ENCODE measurements around the gene PAPPA.

The PAPPA gene

GRCh38 chr9:116233160-116233530 lies 79.6 kb downstream of the PAPPA start:
- no peak for DNase-seq

GRCh38 chr9:116234081-116234480 lies 80.5 kb downstream of the PAPPA start:
- DNase-seq = no peak

DNA sequence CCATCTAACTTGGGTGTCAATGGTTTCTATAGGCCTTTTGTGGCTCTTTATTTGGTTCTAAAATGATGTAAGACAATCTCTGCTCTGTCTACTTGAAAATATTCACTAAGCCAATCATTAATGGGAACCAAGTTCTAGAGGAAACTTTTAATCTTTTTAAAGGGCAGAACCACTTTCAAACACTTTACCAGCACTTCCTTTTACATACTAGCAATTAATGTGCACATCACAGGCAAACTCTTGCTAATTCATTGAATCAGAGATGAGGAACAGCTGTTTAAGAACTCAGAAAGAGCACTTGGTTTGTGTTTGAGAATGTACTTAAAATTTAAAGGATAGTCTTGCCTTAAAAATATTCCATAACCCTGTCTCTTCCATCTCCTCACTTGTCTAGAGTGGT lies 83.4 kb downstream of the PAPPA start:
- DNase-seq = no peak

- DNase-seq = no peak
Observed at GRCh38 chr9:116237456-116237855, 83.9 kb downstream of the PAPPA start.

DNA sequence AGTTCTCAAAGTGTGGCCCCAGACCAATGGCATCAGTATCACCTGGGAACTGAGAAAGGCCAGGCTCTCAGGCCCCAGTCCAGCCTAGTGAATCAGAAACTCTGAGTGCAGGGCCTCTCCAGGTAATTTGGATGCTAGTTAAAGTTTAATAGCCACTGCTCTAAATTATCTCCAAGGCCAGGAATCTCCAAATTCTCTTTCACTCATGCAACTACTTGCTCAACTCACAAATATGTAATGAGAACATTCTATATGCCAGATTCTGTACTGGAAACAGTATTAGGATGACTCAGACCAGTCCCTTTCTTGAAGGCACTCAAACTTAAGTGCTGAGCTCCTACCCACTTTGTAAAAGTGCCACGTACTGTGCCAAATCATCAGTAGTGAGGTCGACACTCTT lies 84.6 kb downstream of the PAPPA start:
- no peak for DNase-seq

- DNase-seq = no peak
Observed at GRCh38 chr9:116238776-116239340, 85.3 kb downstream of the PAPPA start.

DNA sequence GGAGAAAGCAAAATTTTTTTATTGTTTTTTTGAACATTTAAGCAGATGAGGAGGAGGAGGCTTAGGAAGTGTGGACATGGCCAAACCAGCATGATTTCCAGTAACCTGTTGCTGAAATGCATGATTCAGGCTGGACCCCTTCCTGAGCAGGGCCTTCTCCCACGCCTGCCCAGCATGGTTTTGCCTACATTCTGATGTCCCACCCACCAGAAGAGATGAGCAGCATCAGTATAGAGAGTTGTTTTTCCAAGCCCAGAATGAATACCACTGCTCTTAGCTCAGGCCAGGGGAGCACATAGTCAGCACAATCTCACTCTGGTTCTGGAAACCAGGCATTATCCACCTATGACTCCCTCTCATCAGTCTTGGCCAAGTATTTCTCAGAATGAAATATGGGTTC lies 90.1 kb downstream of the PAPPA start:
- DNase-seq = no peak

DNA sequence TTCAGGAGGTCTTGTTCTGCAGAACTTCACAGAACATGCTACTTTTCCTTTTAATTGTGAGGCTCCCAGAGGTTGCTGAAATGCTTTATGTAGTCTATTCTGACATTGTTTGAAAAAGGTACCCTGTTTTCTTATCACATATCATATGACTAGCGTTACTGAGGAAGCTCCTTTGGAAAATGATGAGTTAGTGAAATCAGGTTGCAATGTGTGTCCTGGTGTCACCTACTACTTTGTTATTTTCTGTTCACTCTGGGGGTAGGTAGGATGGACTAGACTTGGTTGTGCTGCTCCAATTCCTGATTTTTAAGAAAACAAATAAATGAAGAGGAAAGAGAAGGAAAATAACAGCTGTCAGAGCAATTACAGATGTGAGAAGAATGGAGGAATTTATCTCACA lies 93.7 kb downstream of the PAPPA start:
- DNase-seq = no peak

DNA sequence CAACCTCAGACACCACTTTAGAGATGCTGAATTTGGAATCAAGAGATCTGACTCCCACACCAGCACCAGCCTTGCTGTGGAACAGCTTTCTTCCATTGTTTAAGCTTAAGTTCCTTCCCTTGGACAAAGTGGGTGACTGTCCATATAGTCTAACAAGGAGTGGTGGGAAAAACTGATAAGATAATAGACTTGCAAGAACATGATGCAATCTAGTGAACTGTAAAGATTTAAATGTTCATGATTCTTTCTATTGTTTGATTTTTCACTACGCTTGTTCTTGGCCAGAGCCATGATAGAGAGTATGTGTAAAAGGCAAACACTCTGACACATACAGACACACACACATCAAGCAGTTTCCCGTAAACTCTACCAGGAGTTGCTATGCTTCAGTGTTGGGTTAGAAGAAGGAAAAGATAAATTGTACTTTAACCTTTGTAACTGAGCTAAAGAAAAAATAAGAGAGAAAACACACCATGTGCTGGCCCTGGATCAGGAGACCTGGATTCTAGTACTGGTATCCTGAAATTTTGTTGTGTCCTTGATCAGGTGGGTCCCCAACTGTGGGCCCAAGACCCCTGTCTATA lies 94.3 kb downstream of the PAPPA start:
- DNase-seq = no peak

- DNase-seq = no peak
Observed at GRCh38 chr9:116250891-116251290, 97.3 kb downstream of the PAPPA start.

GRCh38 chr9:116251366-116251765 lies 97.8 kb downstream of the PAPPA start:
- DNase-seq = no peak

DNA sequence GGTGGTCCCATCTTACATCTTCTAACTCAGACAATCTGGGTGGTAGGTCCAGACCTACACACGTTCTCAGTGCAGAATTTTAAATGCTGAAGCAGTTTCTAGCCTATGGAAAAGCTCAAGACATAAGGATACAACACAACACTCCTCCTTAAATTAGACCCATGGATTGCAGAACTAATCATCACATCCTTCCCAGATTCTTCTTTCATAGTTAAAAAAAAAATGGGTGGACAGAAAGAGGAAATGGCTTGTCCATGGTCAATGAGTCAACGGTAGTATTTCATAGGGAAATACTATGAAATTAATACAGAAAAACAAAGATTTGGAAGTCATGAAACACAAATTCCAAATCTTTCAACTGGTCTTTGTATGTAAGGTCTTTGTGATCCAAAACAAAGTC lies 106.9 kb downstream of the PAPPA start:
- no peak for DNase-seq

- DNase-seq = no peak
Observed at GRCh38 chr9:116262448-116262847, 108.9 kb downstream of the PAPPA start.

DNA sequence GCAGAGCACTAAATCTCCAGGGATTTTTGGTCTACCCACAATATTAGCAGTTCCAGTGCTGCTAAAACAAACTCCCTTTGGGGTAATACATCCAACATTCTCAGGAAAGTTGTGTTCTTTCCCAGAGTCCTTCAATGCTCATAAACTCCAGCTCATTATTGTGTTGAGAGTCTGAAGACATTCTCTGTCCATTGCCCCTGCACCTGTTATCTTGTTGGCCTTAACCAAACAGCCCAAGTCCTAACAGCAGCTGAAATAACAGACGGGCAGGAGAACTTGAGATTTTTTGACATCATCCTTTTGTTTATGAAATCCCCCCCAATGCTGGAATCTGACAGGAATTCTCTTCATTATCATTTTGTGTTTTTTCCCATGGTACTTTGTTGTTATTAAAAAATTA lies 110.8 kb downstream of the PAPPA start:
- no peak for DNase-seq

- no peak for DNase-seq
Observed at GRCh38 chr9:116267021-116267420, 113.4 kb downstream of the PAPPA start.

- no peak for DNase-seq
Observed at GRCh38 chr9:116269250-116269649, 115.7 kb downstream of the PAPPA start.

- no peak for DNase-seq
Observed at GRCh38 chr9:116270546-116270945, 117.0 kb downstream of the PAPPA start.

GRCh38 chr9:116271340-116271739 lies 117.7 kb downstream of the PAPPA start:
- DNase-seq = no peak

DNA sequence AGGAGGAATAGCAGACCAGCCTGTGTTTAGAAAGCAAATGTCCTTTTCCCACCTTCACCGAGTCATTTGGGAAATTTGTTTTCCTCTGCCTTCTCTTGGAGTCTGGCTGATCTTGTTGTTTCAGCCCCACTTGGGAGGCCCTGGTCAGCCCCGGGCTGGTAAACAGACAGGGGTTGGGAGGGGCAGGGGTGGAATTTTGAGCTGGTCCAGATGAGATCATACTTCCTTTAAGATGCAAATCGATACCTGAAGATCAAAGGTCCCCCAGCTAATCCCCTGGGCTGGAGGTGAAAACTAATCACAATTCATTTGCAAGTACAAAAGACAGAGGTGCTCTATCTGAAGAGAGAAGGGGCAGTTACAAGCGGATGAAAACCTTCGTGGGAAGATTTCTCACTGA lies 118.4 kb downstream of the PAPPA start:
- DNase-seq = no peak

DNA sequence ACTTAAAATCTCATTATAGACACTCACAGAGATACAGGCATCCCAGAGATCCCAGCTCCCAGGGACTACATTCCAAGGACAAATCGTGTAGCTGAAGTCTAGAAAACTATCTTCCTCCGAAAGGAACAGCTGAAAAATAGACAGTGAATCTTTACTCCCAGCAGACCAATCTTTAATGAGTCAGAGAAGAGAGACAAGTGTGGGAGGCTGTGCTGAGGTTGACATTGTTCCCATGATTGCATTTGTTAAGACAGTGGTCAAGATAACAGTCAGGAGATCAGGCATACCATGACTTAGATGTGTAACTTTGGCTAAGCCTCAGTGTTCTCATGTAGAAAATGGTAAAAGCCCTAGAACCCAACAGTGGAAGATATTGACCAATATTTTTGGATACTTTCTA lies 120.7 kb downstream of the PAPPA start:
- DNase-seq = no peak

DNA sequence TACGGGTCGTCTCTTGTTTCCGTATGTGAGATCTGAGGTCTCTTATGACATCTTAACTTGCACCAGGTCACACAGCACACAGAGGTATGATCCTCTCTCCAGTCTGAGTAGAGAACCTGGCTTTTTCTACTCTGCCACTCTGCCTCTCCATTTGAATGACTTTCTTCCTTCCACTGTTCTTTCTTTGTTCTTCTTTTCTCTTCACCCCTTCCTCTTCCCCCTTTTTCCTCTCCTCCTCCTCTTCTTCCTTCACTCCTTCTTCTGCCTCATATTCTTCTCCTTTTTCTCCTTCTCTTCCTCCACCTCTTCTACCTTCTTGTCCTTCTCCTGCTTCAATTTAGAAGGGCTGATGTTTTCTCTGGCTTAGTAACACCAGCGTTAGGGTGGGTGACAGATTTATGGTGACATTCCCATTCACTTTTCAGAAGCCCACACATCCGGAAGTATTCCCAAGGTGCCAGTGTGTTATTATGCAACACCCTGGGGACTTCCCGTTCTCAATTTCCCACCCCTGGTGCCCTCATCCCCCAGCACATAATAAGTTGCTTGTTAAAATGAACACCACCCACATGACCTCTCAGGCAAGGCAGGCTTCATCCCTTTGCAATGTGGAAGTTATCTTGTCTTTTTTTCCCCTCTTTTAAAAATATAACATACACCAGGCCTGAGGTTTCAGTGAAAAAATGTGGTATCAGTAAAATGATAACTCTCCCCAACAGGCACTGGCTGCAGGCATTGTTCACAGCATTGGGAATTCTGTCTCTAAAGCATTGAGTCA lies 122.0 kb downstream of the PAPPA start:
- no peak for DNase-seq

- DNase-seq = no peak
Observed at GRCh38 chr9:116276196-116276493, 122.6 kb downstream of the PAPPA start.

DNA sequence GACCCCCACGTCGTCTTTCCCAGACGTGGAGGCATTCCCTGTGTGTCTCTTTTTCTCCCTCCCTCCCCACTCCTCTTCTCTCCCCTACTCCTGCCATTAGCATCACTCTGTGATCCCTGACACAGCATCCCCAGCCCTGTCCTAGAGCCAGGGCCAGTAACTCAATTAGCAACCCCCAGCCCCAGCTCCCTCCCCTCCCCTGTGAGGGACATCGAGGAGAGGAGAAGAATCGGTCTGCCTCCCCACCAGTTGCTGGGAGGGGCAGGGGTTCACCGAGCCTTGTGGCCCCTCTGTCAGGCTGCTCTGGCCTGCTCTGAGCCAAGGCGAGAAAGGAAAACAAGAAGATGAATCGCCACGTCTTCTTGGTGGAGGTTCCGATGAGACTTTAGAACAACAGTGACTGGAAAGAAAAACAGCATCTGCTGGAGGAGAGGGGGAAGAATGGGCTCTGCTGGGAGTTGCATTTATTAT lies 123.1 kb downstream of the PAPPA start:
- peak; percentile 28 for DNase-seq

DNA sequence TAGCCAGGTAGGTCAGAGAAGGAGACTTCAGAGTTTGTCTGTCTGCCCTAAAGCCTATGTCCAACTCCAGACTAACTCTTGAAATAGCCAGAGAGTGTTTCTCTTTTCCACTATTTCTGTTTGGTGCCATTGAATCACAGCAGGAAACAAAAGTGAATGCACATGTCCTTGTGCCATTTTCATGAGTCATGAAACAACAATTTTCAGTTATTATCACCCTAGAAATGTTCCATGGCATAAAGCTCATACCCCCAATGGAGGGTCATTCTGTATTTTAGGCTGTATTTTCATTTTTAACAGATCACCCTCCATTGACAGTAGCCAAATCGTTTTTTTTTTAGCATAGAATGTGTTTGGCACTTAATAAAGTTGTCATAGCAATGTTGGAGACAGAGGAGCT lies 124.7 kb downstream of the PAPPA start:
- no peak for DNase-seq

- DNase-seq = peak; percentile 81
Observed at GRCh38 chr9:116279230-116279629, 125.6 kb downstream of the PAPPA start.
